OCI-LY1 (cell line): ENCODE data around the gene CSNK1E.

Experiments used
- H2AFZ ChIP-seq: fragments of 200-600 bp; sonication (generic), shearing (Covaris generic); 2 replicates; pipeline ENCODE4 v1.6.0; 2014; ENCODE audit warnings: antibody characterized with exemption, mild to moderate bottlenecking, low read length
- H3F3A ChIP-seq: fragments of 200-600 bp; sonication (generic), shearing (Covaris generic); 2 replicates; pipeline ENCODE4 v1.6.0; 2014; ENCODE audit warnings: mild to moderate bottlenecking, antibody characterized with exemption, low read length, moderate library complexity; ENCODE audit not compliant: insufficient read depth
- H3K27ac ChIP-seq: fragments of 200-600 bp; sonication (generic); 2 replicates; pipeline ENCODE4 v1.5.1; 2014; ENCODE audit warnings: low read length, mixed run types, mild to moderate bottlenecking, low read depth; ENCODE audit not compliant: poor library complexity, severe bottlenecking
- H3K27me3 ChIP-seq: fragments of 200-600 bp; sonication (generic); 2 replicates; pipeline ENCODE4 v1.6.0; 2014; ENCODE audit warnings: antibody characterized with exemption, mild to moderate bottlenecking, low read length, moderate library complexity; ENCODE audit not compliant: insufficient read depth
- H3K36me3 ChIP-seq: fragments of 200-600 bp; sonication (generic); 2 replicates; pipeline ENCODE4 v1.6.1; 2014; ENCODE audit warnings: mild to moderate bottlenecking, antibody characterized with exemption, low read length, moderate library complexity, mixed read lengths; ENCODE audit not compliant: insufficient read depth
- H3K4me1 ChIP-seq: fragments of 200-600 bp; sonication (generic); 2 replicates; pipeline ENCODE4 v1.5.1; 2014; ENCODE audit warnings: mild to moderate bottlenecking, low read length, moderate library complexity; ENCODE audit not compliant: insufficient read depth, severe bottlenecking
- H3K4me2 ChIP-seq: fragments of 200-600 bp; sonication (generic), shearing (Covaris generic); 2 replicates; pipeline ENCODE4 v1.6.1; 2014; ENCODE audit warnings: low read length
- H3K4me3 ChIP-seq: fragments of 200-600 bp; sonication (generic); 2 replicates; pipeline ENCODE4 v1.5.1; 2014; ENCODE audit warnings: low read length, low read depth, mild to moderate bottlenecking, mixed read lengths; ENCODE audit not compliant: poor library complexity, severe bottlenecking
- H3K79me2 ChIP-seq: fragments of 200-600 bp; shearing (Covaris generic); 2 replicates; pipeline ENCODE4 v1.6.1; 2016; ENCODE audit warnings: mixed run types, low read length, mixed read lengths; ENCODE audit not compliant: insufficient read depth
- H3K9ac ChIP-seq: fragments of 200-600 bp; sonication (generic), shearing (Covaris generic); 2 replicates; pipeline ENCODE4 v1.6.1; 2014; ENCODE audit warnings: mild to moderate bottlenecking, low read length, mixed read lengths
- H3K9me2 ChIP-seq: fragments of 200-600 bp; sonication (generic), shearing (Covaris generic); 2 replicates; pipeline ENCODE4 v1.6.1; 2014; ENCODE audit warnings: low read depth, mild to moderate bottlenecking, low read length, mixed read lengths
- H3K9me3 ChIP-seq: fragments of 200-600 bp; shearing (Covaris generic); 2 replicates; pipeline ENCODE4 v1.6.1; 2014; ENCODE audit warnings: low read length, mixed read lengths
- H4K20me1 ChIP-seq: fragments of 200-600 bp; sonication (generic), shearing (Covaris generic); 2 replicates; pipeline ENCODE4 v1.6.0; 2016; ENCODE audit warnings: mild to moderate bottlenecking, low read length; ENCODE audit not compliant: insufficient read depth
- EZH2 ChIP-seq: fragments of 200-600 bp; sonication (generic), shearing (Covaris generic); IDR thresholded peaks from 2 replicates; pipeline ENCODE4 v1.8.0; 2017; ENCODE audit warnings: borderline replicate concordance, mixed run types, mild to moderate bottlenecking, antibody characterized with exemption, low read length, moderate library complexity, mixed read lengths
- TF ChIP-seq, protein P1 (sequence below): fragments of 200-600 bp; sonication (generic), shearing (Covaris generic); IDR thresholded peaks from 2 replicates; pipeline ENCODE4 v1.5.1; 2017; ENCODE audit warnings: mild to moderate bottlenecking, antibody characterized with exemption, low read length, moderate library complexity, mixed read lengths

CSNK1E gene

DNA sequence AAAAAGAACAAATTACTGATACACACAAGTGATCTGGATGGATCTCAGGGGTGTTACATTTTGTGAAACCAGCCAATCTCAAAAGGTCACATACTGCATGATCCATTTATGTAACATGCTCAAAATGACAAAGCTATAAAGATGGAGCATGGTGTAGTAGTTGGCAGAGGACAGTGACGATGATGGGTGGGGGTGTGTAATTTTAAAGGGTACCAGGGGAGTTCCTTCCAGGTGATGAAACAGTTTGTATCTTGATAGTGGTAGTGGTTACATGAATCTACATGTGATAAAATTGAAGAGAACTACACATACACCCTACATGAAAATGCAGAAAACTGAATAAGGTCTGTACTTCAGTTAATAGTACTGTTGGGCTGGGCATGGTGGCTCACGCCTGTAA, 61.5 kb downstream of the CSNK1E start:
- Histone ChIP-seq H3K27me3 (no peaks in the 10 kb centered on the region), H3K9ac (no peak overlapping the region), H3K27ac (no peak overlapping the region), H3K36me3 (no peaks in the 10 kb centered on the region), H2AFZ (no peak overlapping the region), H3K9me2 (no peaks in the 10 kb centered on the region), H3K4me3 (no peak overlapping the region), H3K79me2 (no peaks in the 10 kb centered on the region), H3K9me3 (no peaks in the 10 kb centered on the region), H4K20me1 (no peaks in the 10 kb centered on the region), H3F3A (no peaks in the 10 kb centered on the region), H3K4me1 (peaks cover 16% of the 10 kb centered on the region), H3K4me2 (no peak overlapping the region)
- no peak for TF ChIP-seq EZH2
- TF ChIP-seq, protein P1, sequence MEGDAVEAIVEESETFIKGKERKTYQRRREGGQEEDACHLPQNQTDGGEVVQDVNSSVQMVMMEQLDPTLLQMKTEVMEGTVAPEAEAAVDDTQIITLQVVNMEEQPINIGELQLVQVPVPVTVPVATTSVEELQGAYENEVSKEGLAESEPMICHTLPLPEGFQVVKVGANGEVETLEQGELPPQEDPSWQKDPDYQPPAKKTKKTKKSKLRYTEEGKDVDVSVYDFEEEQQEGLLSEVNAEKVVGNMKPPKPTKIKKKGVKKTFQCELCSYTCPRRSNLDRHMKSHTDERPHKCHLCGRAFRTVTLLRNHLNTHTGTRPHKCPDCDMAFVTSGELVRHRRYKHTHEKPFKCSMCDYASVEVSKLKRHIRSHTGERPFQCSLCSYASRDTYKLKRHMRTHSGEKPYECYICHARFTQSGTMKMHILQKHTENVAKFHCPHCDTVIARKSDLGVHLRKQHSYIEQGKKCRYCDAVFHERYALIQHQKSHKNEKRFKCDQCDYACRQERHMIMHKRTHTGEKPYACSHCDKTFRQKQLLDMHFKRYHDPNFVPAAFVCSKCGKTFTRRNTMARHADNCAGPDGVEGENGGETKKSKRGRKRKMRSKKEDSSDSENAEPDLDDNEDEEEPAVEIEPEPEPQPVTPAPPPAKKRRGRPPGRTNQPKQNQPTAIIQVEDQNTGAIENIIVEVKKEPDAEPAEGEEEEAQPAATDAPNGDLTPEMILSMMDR, result no peak

DNA sequence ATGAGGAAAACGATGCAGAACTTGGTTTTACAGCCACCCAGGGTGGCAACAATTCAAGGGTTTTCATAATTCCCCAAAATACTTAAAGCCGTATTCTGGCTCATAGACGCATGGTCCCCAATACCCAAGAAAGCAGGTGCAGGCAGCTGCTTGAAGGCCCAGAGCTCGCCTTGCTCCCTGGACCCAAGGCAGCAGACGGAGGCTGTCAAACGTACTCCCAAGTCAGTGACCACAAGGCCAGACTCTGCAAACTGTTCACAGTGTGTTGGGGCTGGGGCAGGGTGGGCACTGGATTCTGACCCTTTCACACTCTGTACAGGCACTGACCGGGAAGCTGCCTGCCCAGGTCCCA, 65.9 kb downstream of the CSNK1E start:
- Histone ChIP-seq H3K9ac (no peak overlapping the region), H3K4me2 (no peak overlapping the region), H3K36me3 (no peaks in the 10 kb centered on the region), H3K4me1 (no peaks in the 10 kb centered on the region), H3K4me3 (no peak overlapping the region), H3F3A (no peaks in the 10 kb centered on the region), H3K9me2 (no peaks in the 10 kb centered on the region), H3K79me2 (no peaks in the 10 kb centered on the region), H2AFZ (no peak overlapping the region), H3K27me3 (no peaks in the 10 kb centered on the region; the same call in 1 of the 2 replicates), H4K20me1 (no peaks in the 10 kb centered on the region), H3K27ac (no peak overlapping the region), H3K9me3 (peaks cover 7% of the 10 kb centered on the region; the same call in 1 of the 2 replicates)
- no peak for TF ChIP-seq EZH2
- TF ChIP-seq, protein P1, result no peak

DNA sequence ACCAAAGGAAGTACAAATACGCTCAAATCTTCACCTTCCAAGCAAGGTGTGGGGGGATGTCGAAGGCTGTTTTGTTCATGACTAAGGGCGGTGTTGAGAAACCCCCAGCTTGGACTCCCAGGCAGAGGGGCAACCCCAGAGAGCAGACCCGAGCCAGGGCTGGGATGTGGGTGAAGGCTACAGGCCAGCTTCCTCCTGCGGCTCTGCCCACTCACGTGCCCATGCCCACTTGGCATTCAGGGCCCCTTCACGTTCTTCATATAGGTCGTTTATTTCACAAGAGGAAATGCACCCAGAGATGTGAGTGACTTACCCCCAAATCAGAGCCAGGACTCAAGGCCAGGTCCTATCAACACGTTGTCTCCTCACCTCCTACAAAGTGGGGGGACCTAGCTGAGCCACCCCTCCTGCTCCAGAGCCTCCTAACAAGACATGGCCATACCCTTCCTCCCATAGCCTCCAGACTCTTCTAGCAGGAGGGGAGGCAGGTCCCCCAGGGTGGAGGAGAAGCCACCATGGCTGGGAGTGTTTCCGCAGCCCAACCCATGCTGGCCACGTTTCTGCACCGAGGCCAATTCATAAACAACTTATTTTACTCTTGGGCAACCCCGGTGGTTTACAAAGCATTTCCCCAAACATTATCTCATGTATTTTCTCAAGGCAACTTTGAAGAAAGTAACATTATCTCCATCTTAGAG, 66.4 kb downstream of the CSNK1E start:
- Histone ChIP-seq H3K79me2 (no peaks in the 10 kb centered on the region), H3K9me2 (no peaks in the 10 kb centered on the region), H2AFZ (no peak overlapping the region), H3K4me1 (no peaks in the 10 kb centered on the region), H3K9ac (no peak overlapping the region), H3K4me3 (no peak overlapping the region), H4K20me1 (no peaks in the 10 kb centered on the region), H3K4me2 (no peak overlapping the region), H3K27ac (no peak overlapping the region), H3K36me3 (no peaks in the 10 kb centered on the region), H3K27me3 (no peaks in the 10 kb centered on the region; the same call in 1 of the 2 replicates), H3F3A (no peaks in the 10 kb centered on the region), H3K9me3 (peaks cover 7% of the 10 kb centered on the region; the same call in 1 of the 2 replicates)
- TF ChIP-seq, protein P1, result no peak
- no peak for TF ChIP-seq EZH2
